IMR-90 (cell line): ENCODE data around the gene CHP1. TPM values are rescaled to one million over a fixed set of nuclear protein-coding genes. Genes with fewer than 3 reads are reported as not detected.

Experiments
- ATAC-seq: fragments of 200-7000 bp; cut with Tn5 transposase; 2 replicates; pipeline ENCODE4 v1.9.1; 2020; ENCODE audit warnings: low read depth, mild to moderate bottlenecking, moderate library complexity
- BruUV-seq: library from RNA; stranded (reverse); fragments of 400-500 nt; replicated peaks from 2 replicates; lab custom pipeline; 2021; lab: Mats Ljungman, UMichigan
- CTCF ChIA-PET: fragments of 300-600 bp; formaldehyde crosslinking; extraction: SDS; loops from one replicate; lab custom pipeline; 2021; ENCODE audit warnings: antibody characterized with exemption; lab: Yijun Ruan, JAX
- POLR2A ChIA-PET: fragments of 300-600 bp; sonication (Branson Sonifier 250); formaldehyde crosslinking; loops from one replicate; lab custom pipeline; 2022; ENCODE audit warnings: antibody characterized with exemption; ENCODE audit not compliant: unreplicated experiment; lab: Charles Lee
- DNase-seq: peaks from one replicate; pipeline ENCODE4 v3.0.0; 2013
- H2AFZ ChIP-seq: replicated peaks from 2 replicates; pipeline ENCODE3; 2013; ENCODE audit warnings: low read length, mild to moderate bottlenecking; ENCODE audit not compliant: poor library complexity
- H2AK5ac ChIP-seq: 2 replicates; pipeline ENCODE4 v1.6.1; 2013; ENCODE audit warnings: low read depth, low read length, inconsistent platforms
- H2AK9ac ChIP-seq: replicated peaks from 2 replicates; pipeline ENCODE3; 2013; ENCODE audit warnings: mild to moderate bottlenecking, low read depth, low read length, moderate library complexity; ENCODE audit not compliant: poor library complexity
- H2BK120ac ChIP-seq: 2 replicates; pipeline ENCODE4 v1.6.1; 2013; ENCODE audit warnings: low read depth, low read length, inconsistent platforms
- H2BK15ac ChIP-seq: 3 replicates; pipeline ENCODE4 v1.6.1; 2013; ENCODE audit warnings: low read depth, low read length, inconsistent platforms
- H2BK20ac ChIP-seq: 2 replicates; pipeline ENCODE4 v1.6.1; 2013; ENCODE audit warnings: low read depth, mild to moderate bottlenecking, inconsistent platforms, low read length, moderate library complexity
- H2BK5ac ChIP-seq: 2 replicates; pipeline ENCODE4 v1.6.1; 2013; ENCODE audit warnings: mild to moderate bottlenecking, low read depth, low read length, inconsistent platforms; ENCODE audit not compliant: poor library complexity, severe bottlenecking
- H3K14ac ChIP-seq: replicated peaks from 2 replicates; pipeline ENCODE4 v1.6.1; 2013; ENCODE audit warnings: low read depth, low read length, inconsistent platforms
- H3K18ac ChIP-seq: 2 replicates; pipeline ENCODE4 v1.6.1; 2013; ENCODE audit warnings: low read depth, low read length, control low read depth
- H3K23ac ChIP-seq: 2 replicates; pipeline ENCODE4 v1.6.1; 2013; ENCODE audit warnings: low read depth, low read length, inconsistent platforms
- H3K27ac ChIP-seq: 2 replicates; pipeline ENCODE4 v1.5.1; 2013; ENCODE audit warnings: mild to moderate bottlenecking, control low read depth, low read length; ENCODE audit not compliant: insufficient read depth
- H3K27me3 ChIP-seq: 2 replicates; pipeline ENCODE4 v1.6.1; 2013; ENCODE audit warnings: low read length; ENCODE audit not compliant: control insufficient read depth, insufficient read depth
- H3K36me3 ChIP-seq: 2 replicates; pipeline ENCODE4 v1.6.1; 2013; ENCODE audit warnings: low read length, mixed read lengths; ENCODE audit not compliant: control insufficient read depth, insufficient read depth
- H3K4ac ChIP-seq: 2 replicates; pipeline ENCODE4 v1.6.1; 2013; ENCODE audit warnings: low read depth, low read length, inconsistent platforms
- H3K4me1 ChIP-seq: 2 replicates; pipeline ENCODE4 v1.6.1; 2013; ENCODE audit warnings: low read length, mixed read lengths; ENCODE audit not compliant: control insufficient read depth, insufficient read depth
- H3K4me2 ChIP-seq: 2 replicates; pipeline ENCODE4 v1.6.1; 2013; ENCODE audit warnings: low read depth, mild to moderate bottlenecking, control low read depth, low read length, moderate library complexity
- H3K4me3 ChIP-seq: 2 replicates; pipeline ENCODE4 v1.5.1; 2013; ENCODE audit warnings: low read depth, mild to moderate bottlenecking, control low read depth, low read length, moderate library complexity; ENCODE audit not compliant: insufficient read depth
- H3K56ac ChIP-seq: 2 replicates; pipeline ENCODE4 v1.6.1; 2013; ENCODE audit warnings: low read length, inconsistent platforms; ENCODE audit not compliant: insufficient read depth; ENCODE audit errors: extremely low read depth
- H3K79me1 ChIP-seq, 2 experiments: 2 replicates each; pipeline ENCODE4 v1.6.1; 2013; ENCODE audit warnings: low read length in 2 of 2, inconsistent platforms in 1 of 2, low read depth in 1 of 2
- H3K9ac ChIP-seq: 2 replicates; pipeline ENCODE4 v1.6.1; 2013; ENCODE audit warnings: low read depth, low read length, control low read depth
- H3K9me1 ChIP-seq: 2 replicates; pipeline ENCODE4 v1.6.1; 2013; ENCODE audit warnings: low read length, inconsistent platforms; ENCODE audit not compliant: insufficient read depth
- H3K9me3 ChIP-seq: 2 replicates; pipeline ENCODE4 v1.6.1; 2013; ENCODE audit warnings: low read length; ENCODE audit not compliant: control insufficient read depth, insufficient read depth
- H4K20me1 ChIP-seq: 2 replicates; pipeline ENCODE4 v1.6.1; 2013; ENCODE audit warnings: low read length, inconsistent platforms; ENCODE audit not compliant: insufficient read depth
- H4K5ac ChIP-seq: 2 replicates; pipeline ENCODE4 v1.6.1; 2013; ENCODE audit warnings: mild to moderate bottlenecking, low read depth, low read length, control low read depth
- H4K8ac ChIP-seq, 2 experiments: 2 replicates each; pipeline ENCODE4 v1.6.1; 2013; ENCODE audit warnings: low read depth in 2 of 2, low read length in 2 of 2, control low read depth in 1 of 2, inconsistent platforms in 1 of 2
- H4K91ac ChIP-seq: 2 replicates; pipeline ENCODE4 v1.6.1; 2013; ENCODE audit warnings: low read depth, low read length, inconsistent platforms; ENCODE audit not compliant: insufficient read depth
- MAZ ChIP-seq: IDR thresholded peaks from 2 replicates; pipeline ENCODE4 v1.6.1; 2012; ENCODE audit warnings: low read depth, mild to moderate bottlenecking, low read length, improper control_type of control experiment, moderate library complexity, borderline replicate concordance
- RAD21 ChIP-seq: IDR thresholded peaks from 2 replicates; pipeline ENCODE4 v1.6.1; 2012; ENCODE audit warnings: low read length, improper control_type of control experiment
- WGBS, 2 experiments: methylation state at CpG; one replicate each; pipeline versions ENCODE4 v1.1.5 to v1.1.7; 2013; ENCODE audit warnings: missing lambda C conversion rate in 2 of 2; ENCODE audit not compliant: insufficient read length in 1 of 2; ENCODE audit errors: extremely low coverage in 2 of 2; 5-methylcytosine and 5-hydroxymethylcytosine counted together
- dilution Hi-C: fragments of 300-500 bp; cut with HindIII; formaldehyde crosslinking; loops from one replicate; pipeline ENCODE4 v1.14.3; 2018; ENCODE audit warnings: low sequenced_read_pairs; ENCODE audit not compliant: unreplicated experiment
- in situ Hi-C: fragments of 300-500 bp; cut with MboI; formaldehyde crosslinking; loops from 3 replicates; pipeline ENCODE4 v1.14.3; 2019; ENCODE audit warnings: low sequenced_read_pairs, inconsistent platforms, mixed read lengths
- intact Hi-C: fragments of 100-400 bp; cut with micrococcal nuclease; formaldehyde crosslinking; loops from 2 replicates; pipeline ENCODE4 v1.10.0; 2022
- polyA plus RNA-seq, 3 experiments: library from polyadenylated mRNA; depleted of rRNA; stranded (reverse); fragments of >200 nt; gene quantifications; 2 replicates each; pipeline ENCODE4 v1.2.3, GENCODE V29; 2012; ENCODE audit warnings: low replicate concordance in 1 of 3
- total RNA-seq: library from RNA; depleted of rRNA; stranded (reverse); fragments of >200 nt; gene quantifications from 2 replicates; pipeline ENCODE4 v1.2.3, GENCODE V29; 2012

The CHP1 gene
- total and polyA plus RNA-seq, 2 of the 4 experiments (the other 2 are of a cell fraction) = 39.2 to 96.1 TPM

DNA sequence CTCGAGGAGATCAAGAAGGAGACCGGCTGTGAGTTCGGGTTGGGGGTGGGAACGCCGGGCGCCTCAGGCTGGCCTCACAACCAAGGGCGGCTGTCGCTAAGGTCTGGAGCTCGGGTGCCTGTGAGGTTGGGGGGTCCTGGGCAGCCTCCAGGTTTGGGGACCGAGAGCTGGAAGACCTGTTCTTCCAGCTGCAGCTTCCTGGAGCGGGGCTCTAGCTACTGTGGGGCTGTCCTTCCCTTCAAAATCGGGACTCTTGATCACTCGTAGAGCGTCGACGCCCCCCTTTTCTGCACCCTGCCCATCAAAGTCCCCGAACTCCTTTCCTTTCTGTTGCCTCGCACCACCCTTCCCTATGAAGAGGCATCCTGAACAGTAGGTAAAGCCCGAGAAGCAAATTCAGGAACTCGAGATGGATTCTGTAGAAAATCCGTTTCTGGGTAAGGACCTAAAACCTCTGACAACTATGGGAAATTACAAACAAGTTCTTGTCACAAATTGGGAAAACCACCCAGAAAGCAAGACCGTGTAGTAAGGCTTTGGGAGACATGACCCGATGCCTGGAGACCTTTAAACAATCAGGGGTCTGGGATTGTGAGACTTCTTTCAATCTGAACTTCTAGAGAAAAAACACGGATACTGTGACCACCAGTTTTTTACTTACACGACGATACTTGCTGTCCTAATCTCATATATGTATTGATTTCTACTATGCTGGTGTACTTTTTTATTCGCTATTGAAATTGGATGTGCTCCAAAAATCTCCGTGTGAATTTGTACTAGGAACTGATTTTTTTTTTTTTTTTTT lies 556 bp downstream of the CHP1 start:
- H2AFZ ChIP-seq = peak overlapping the region; percentile 94
- in situ Hi-C loops (no loop called here), dilution Hi-C loops (no loop called here), intact Hi-C loops (loop anchor here (5.0 to 10.0 kb wide), 2 partner anchors 101 to 183 kb away; partner anchors contain the start of genes NUSAP1, OIP5 and RTF1)
- H2BK15ac ChIP-seq = peak overlapping the region; percentile 61; the same call in 1 of the 3 replicates
- peak overlapping the region; percentile 59; the same call in 1 of the 2 replicates for H3K56ac ChIP-seq
- H3K4ac ChIP-seq = peak overlapping the region; percentile 89
- H3K9me3 ChIP-seq = no peaks in the 10 kb centered on the region
- no peaks in the 10 kb centered on the region for H3K27me3 ChIP-seq
- peak; percentile 46 for ATAC-seq
- H3K14ac ChIP-seq = peak overlapping the region; percentile 77
- peak overlapping the region; percentile 86 for H3K23ac ChIP-seq
- no peak for DNase-seq
- H3K9ac ChIP-seq = peak overlapping the region; percentile 90
- H3K9me1 ChIP-seq = peaks cover 13% of the 10 kb centered on the region
- H3K27ac ChIP-seq = peak overlapping the region; percentile 94
- peaks cover 24 to 50% of the 10 kb centered on the region in 2 experiments for H3K79me1 ChIP-seq
- ChIA-PET POLR2A (interaction anchor here (0.6 to 1.0 kb wide), 2 partner anchors 18 to 20 kb away, joined by 3 to 11 read pairs; no protein-coding TSS in a partner anchor), CTCF (interaction anchor here (0.6 to 0.8 kb wide), 2 partner anchors 13 to 88 kb away, joined by 3 read pairs; no protein-coding TSS in a partner anchor)
- peak overlapping the region; percentile 76 for H2BK120ac ChIP-seq
- peak overlapping the region; percentile 97 for H3K4me2 ChIP-seq
- peaks cover 24% of the 10 kb centered on the region; the same call in 1 of the 2 replicates for H4K20me1 ChIP-seq
- TSS peak; percentile 39 for BruUV-seq
- WGBS, 2 experiments = 0% methylated on average over 4 of the region's 28 CpGs; no CpG with 5 or more reads in 1 of the 2 experiments
- H3K36me3 ChIP-seq = no peaks in the 10 kb centered on the region
- H2BK5ac ChIP-seq = peak overlapping the region; percentile 91
- peak; percentile 25; the same call in 1 of the 2 replicates for TF ChIP-seq RAD21
- TF ChIP-seq MAZ = no peak
- H2AK5ac ChIP-seq = 0 out of 2 replicates have a peak overlapping the region, but pooled peaks have one; percentile 52
- no peak overlapping the region for H2BK20ac ChIP-seq
- H4K5ac ChIP-seq = peak overlapping the region; percentile 22; the same call in 1 of the 2 replicates
- peak overlapping the region; percentile 90 for H3K4me3 ChIP-seq
- H4K8ac ChIP-seq = peak overlapping the region in 1 of 2 experiments; percentile 46; a peak in 2 of 4 replicates
- H3K18ac ChIP-seq = peak overlapping the region; percentile 46; the same call in 1 of the 2 replicates
- peak overlapping the region; percentile 64; the same call in 1 of the 2 replicates for H4K91ac ChIP-seq
- peaks cover 10% of the 10 kb centered on the region for H3K4me1 ChIP-seq
- H2AK9ac ChIP-seq = peak overlapping the region; percentile 95
